Caco-2 (cell line): ENCODE measurements around the gene LAMB2. TPM values are rescaled to one million over a fixed set of nuclear protein-coding genes. Genes with fewer than 3 reads are reported as not detected.

Experiments used
- BruUV-seq: library from RNA; stranded (reverse); fragments of 400-500 nt; replicated peaks from 2 replicates; lab custom pipeline; 2021; lab: Mats Ljungman, UMichigan
- CTCF ChIA-PET: fragments of 300-600 bp; sonication (Branson Sonifier 250); formaldehyde crosslinking; loops from one replicate; lab custom pipeline; 2022; ENCODE audit warnings: antibody characterized with exemption; lab: Charles Lee
- POLR2A ChIA-PET: fragments of 300-600 bp; sonication (Branson Sonifier 250); formaldehyde crosslinking; loops from one replicate; lab custom pipeline; 2022; ENCODE audit warnings: antibody characterized with exemption; lab: Charles Lee
- DNase-seq, 2 experiments: peaks; one replicate each; pipeline versions ENCODE4 v3.0.0 to v3.0.0-alpha.2; 2020 to 2022
- H3K27me3 ChIP-seq: replicated peaks from 2 replicates; pipeline ENCODE4 v1.6.0; 2011; ENCODE audit warnings: low read length; ENCODE audit not compliant: control insufficient read depth, insufficient read depth
- H3K36me3 ChIP-seq: 2 replicates; pipeline ENCODE4 v1.5.1; 2011; ENCODE audit warnings: low read length; ENCODE audit not compliant: control insufficient read depth, insufficient read depth
- H3K4me1 ChIP-seq: fragments of 250-450 bp; sonication (Bioruptor Pico); 2 replicates; pipeline ENCODE4 v1.5.1; 2020; ENCODE audit warnings: mild to moderate bottlenecking
- H3K4me3 ChIP-seq: 2 replicates; pipeline ENCODE4 v1.5.1; 2011; ENCODE audit warnings: low read depth, mild to moderate bottlenecking, control low read depth, low read length
- H3K9me3 ChIP-seq: fragments of 250-450 bp; sonication (Bioruptor Pico); 2 replicates; pipeline ENCODE4 v1.5.1; 2020; ENCODE audit warnings: mild to moderate bottlenecking, moderate library complexity
- H3K27ac Mint-ChIP-seq: one replicate; pipeline ENCODE4 v1.8.0; 2022; ENCODE audit warnings: mixed read lengths; ENCODE audit not compliant: unreplicated experiment
- H3K27me3 Mint-ChIP-seq: one replicate; pipeline ENCODE4 v1.8.0; 2022; ENCODE audit warnings: mixed read lengths; ENCODE audit not compliant: insufficient read depth, unreplicated experiment
- H3K36me3 Mint-ChIP-seq: one replicate; pipeline ENCODE4 v1.8.0; 2022; ENCODE audit warnings: mild to moderate bottlenecking, mixed read lengths; ENCODE audit not compliant: insufficient read depth, unreplicated experiment
- H3K4me1 Mint-ChIP-seq: one replicate; pipeline ENCODE4 v1.8.0; 2022; ENCODE audit warnings: low read depth, mixed read lengths; ENCODE audit not compliant: unreplicated experiment
- H3K4me3 Mint-ChIP-seq: one replicate; pipeline ENCODE4 v1.8.0; 2022; ENCODE audit warnings: mild to moderate bottlenecking, moderate library complexity, mixed read lengths; ENCODE audit not compliant: unreplicated experiment
- H3K9me3 Mint-ChIP-seq: one replicate; pipeline ENCODE4 v1.8.0; 2022; ENCODE audit warnings: mixed read lengths; ENCODE audit not compliant: unreplicated experiment
- intact Hi-C: fragments of 100-400 bp; cut with micrococcal nuclease; formaldehyde crosslinking; loops from one replicate; pipeline ENCODE4 v1.10.0; 2022; ENCODE audit not compliant: unreplicated experiment
- total RNA-seq: library from RNA; stranded (reverse); gene quantifications from 2 replicates; pipeline ENCODE4 v1.2.3, GENCODE V29; 2022
- TF ChIP-seq, protein P1 (sequence below), 2 experiments: fragments of 200-600 bp in 1 of 2; IDR thresholded peaks; 1 replicate in 1 of 2; 2 replicates in 1 of 2; pipeline versions ENCODE4 v1.5.1 to v1.8.0; 2011 to 2022; ENCODE audit warnings: antibody characterized with exemption in 1 of 2, control low read depth in 1 of 2, inconsistent platforms in 1 of 2, low read depth in 1 of 2, low read length in 1 of 2, mild to moderate bottlenecking in 1 of 2, moderate library complexity in 1 of 2; ENCODE audit not compliant: insufficient read depth in 1 of 2, severe bottlenecking in 1 of 2, unreplicated experiment in 1 of 2

LAMB2 gene
- total RNA-seq, 1 experiment from 2014 or later, result 189 TPM

DNA sequence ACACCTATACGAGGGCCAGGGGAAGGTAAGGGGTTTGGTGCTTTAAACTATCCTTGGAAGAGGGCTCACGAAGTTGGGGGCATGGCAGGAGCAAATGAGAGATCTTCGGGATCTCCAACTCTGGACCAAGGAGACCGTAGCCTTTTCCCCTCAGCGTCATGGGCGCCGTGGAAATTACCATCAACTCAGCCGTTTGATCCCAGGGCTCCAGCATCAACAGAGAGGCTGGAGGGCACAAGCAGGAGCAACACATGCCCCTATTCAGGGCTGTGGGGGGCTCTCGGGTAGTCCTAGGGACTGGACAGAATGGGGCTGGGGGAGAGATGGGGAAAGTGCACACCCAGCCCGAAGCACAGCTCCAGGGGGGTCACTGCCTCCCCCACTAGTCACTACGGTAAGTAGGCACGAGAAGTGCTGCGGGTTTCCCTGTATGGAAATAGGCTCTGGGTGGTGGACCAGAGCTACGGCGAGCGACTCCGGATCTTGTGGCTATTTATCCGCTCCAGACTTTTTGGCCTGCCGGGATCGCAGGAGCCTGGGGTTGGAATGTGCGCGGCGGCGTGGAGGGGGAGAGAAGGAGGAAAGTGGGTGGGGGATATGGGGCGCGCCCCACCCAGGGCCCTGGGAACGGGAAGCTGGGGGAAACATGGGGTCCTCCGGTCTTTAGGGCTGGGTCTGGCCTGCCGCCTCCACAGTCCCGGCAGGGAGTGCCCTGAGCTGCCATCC lies 539 bp upstream of the LAMB2 start:
- H3K27me3 ChIP-seq, result no peaks in the 10 kb centered on the region
- no peaks in the 10 kb centered on the region for H3K9me3 Mint-ChIP-seq
- peaks cover 15% of the 10 kb centered on the region for H3K4me1 ChIP-seq
- H3K4me1 Mint-ChIP-seq, result peaks cover 13% of the 10 kb centered on the region
- POLR2A ChIA-PET, result interaction anchor here (0.5 to 3.1 kb wide), 4 partner anchors 13 to 207 kb away, joined by 4 to 27 read pairs (median 8); partner anchors contain the start of genes NDUFAF3, QRICH1, USP19 and USP4
- BruUV-seq, result no TSS peak
- H3K27me3 Mint-ChIP-seq, result no peaks in the 10 kb centered on the region
- peaks cover 26% of the 10 kb centered on the region for H3K36me3 Mint-ChIP-seq
- H3K36me3 ChIP-seq, result peaks cover 3% of the 10 kb centered on the region; the same call in 1 of the 2 replicates
- no peaks in the 10 kb centered on the region for H3K9me3 ChIP-seq
- TF ChIP-seq, protein P1, sequence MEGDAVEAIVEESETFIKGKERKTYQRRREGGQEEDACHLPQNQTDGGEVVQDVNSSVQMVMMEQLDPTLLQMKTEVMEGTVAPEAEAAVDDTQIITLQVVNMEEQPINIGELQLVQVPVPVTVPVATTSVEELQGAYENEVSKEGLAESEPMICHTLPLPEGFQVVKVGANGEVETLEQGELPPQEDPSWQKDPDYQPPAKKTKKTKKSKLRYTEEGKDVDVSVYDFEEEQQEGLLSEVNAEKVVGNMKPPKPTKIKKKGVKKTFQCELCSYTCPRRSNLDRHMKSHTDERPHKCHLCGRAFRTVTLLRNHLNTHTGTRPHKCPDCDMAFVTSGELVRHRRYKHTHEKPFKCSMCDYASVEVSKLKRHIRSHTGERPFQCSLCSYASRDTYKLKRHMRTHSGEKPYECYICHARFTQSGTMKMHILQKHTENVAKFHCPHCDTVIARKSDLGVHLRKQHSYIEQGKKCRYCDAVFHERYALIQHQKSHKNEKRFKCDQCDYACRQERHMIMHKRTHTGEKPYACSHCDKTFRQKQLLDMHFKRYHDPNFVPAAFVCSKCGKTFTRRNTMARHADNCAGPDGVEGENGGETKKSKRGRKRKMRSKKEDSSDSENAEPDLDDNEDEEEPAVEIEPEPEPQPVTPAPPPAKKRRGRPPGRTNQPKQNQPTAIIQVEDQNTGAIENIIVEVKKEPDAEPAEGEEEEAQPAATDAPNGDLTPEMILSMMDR (IDR thresholded peaks at IDR 0.05; ENCODE audit: insufficient read depth in 1 of 2, low read depth in 1 of 2, low read length in 1 of 2, severe bottlenecking in 1 of 2, unreplicated experiment in 1 of 2), result no peak
- peak overlapping the region; percentile 66 for H3K4me3 ChIP-seq
- H3K4me3 Mint-ChIP-seq, result peak overlapping the region; percentile 93
- peak; percentile 86 to 90 for DNase-seq
- CTCF ChIA-PET, result interaction anchor here (0.6 to 2.0 kb wide), 6 partner anchors 12 to 447 kb away, joined by 3 to 15 read pairs (median 5); partner anchors contain the start of genes NCKIPSD, NDUFAF3, QRICH1 and USP19
- H3K27ac Mint-ChIP-seq, result peak overlapping the region; percentile 90
- intact Hi-C loops, result loop anchor here (1.0 kb wide), 2 partner anchors 25 to 39 kb away; partner anchors contain the start of gene QRICH1

DNA sequence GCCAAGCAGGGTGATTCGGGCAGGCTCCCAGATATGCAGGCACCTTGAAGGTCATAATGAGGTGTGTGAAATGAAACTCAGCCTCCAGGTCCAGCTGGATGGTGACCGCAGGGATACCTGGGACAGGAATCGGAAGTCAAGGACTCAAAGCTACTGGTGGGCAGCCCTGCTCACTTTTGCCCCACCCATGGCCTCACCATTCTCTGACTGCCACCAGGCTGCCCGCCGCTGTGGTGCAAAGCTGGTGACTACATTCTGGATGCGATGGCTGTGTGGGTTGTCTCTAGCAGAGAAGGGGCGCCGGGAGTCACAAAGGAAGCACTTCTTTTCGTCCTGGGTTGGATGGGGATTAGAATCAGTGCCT lies 795 bp downstream of the LAMB2 start:
- POLR2A ChIA-PET, result interaction anchor here (0.9 to 3.1 kb wide), 6 partner anchors 12 to 297 kb away, joined by 3 to 27 read pairs (median 4); partner anchors contain the start of genes IMPDH2, NICN1, QRICH1 and USP19
- H3K27ac Mint-ChIP-seq, result peak overlapping the region; percentile 90
- no peaks in the 10 kb centered on the region for H3K27me3 Mint-ChIP-seq
- no peak for DNase-seq
- H3K36me3 ChIP-seq, result peaks cover 3% of the 10 kb centered on the region; the same call in 1 of the 2 replicates
- peak overlapping the region; percentile 93 for H3K4me3 Mint-ChIP-seq
- H3K9me3 ChIP-seq, result no peaks in the 10 kb centered on the region
- TF ChIP-seq, protein P1 (IDR thresholded peaks at IDR 0.05; ENCODE audit: insufficient read depth in 1 of 2, low read depth in 1 of 2, low read length in 1 of 2, severe bottlenecking in 1 of 2, unreplicated experiment in 1 of 2), result no peak
- peaks cover 13% of the 10 kb centered on the region for H3K4me1 Mint-ChIP-seq
- peak overlapping the region; percentile 66 for H3K4me3 ChIP-seq
- CTCF ChIA-PET, result interaction anchor here (1.0 to 2.0 kb wide), 4 partner anchors 11 to 144 kb away, joined by 6 to 15 read pairs (median 6); partner anchors contain the start of genes NDUFAF3, QRICH1 and USP19
- no TSS peak for BruUV-seq
- no peaks in the 10 kb centered on the region for H3K9me3 Mint-ChIP-seq
- intact Hi-C loops, result loop anchor here (1.0 kb wide), 1 partner anchor 12 kb away; the partner anchor contains the start of gene USP19
- H3K36me3 Mint-ChIP-seq, result peaks cover 26% of the 10 kb centered on the region
- peaks cover 15% of the 10 kb centered on the region for H3K4me1 ChIP-seq
- H3K27me3 ChIP-seq, result no peaks in the 10 kb centered on the region

DNA sequence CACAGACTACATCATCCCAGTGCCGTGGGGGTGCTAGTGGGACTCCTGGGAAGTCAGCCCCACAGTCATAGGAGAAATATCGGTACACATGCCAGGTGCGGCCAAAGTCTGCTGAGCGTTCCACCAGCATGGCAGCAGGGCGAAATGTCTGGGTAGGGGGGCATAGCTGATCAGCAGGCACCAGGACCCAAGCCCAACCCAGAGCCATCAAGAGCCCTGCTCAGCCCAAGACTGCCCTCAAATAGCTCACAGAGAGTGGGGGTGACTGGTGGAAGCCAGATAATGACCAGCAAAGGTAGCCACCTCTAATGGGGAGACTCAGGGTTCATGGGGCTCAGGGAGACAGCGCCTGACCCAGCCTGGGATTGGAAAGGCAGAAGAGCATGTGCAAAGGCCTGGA lies 1.3 kb downstream of the LAMB2 start:
- POLR2A ChIA-PET, result interaction anchor here (1.7 to 3.1 kb wide), 2 partner anchors 11 to 37 kb away, joined by 12 to 27 read pairs; partner anchors contain the start of genes QRICH1 and USP19
- TF ChIP-seq, protein P1 (IDR thresholded peaks at IDR 0.05; ENCODE audit: insufficient read depth in 1 of 2, low read depth in 1 of 2, low read length in 1 of 2, severe bottlenecking in 1 of 2, unreplicated experiment in 1 of 2), result no peak
- DNase-seq, result no peak
- peak overlapping the region; percentile 90 for H3K27ac Mint-ChIP-seq
- intact Hi-C loops, result no loop called here
- no peaks in the 10 kb centered on the region for H3K27me3 ChIP-seq
- no peaks in the 10 kb centered on the region for H3K9me3 Mint-ChIP-seq
- H3K27me3 Mint-ChIP-seq, result no peaks in the 10 kb centered on the region
- peaks cover 15% of the 10 kb centered on the region for H3K4me1 ChIP-seq
- peak overlapping the region; percentile 66 for H3K4me3 ChIP-seq
- H3K36me3 ChIP-seq, result peaks cover 3% of the 10 kb centered on the region; the same call in 1 of the 2 replicates
- H3K4me3 Mint-ChIP-seq, result peak overlapping the region; percentile 93
- CTCF ChIA-PET, result interaction anchor here (1.4 to 1.5 kb wide), 2 partner anchors 11 to 110 kb away, joined by 6 read pairs; partner anchors contain the start of genes NDUFAF3 and USP19
- H3K9me3 ChIP-seq, result no peaks in the 10 kb centered on the region
- no TSS peak for BruUV-seq
- H3K4me1 Mint-ChIP-seq, result peaks cover 13% of the 10 kb centered on the region
- peaks cover 30% of the 10 kb centered on the region for H3K36me3 Mint-ChIP-seq
